ENCODE results near the gene KAZALD1. TPM values are rescaled to one million over a fixed set of nuclear protein-coding genes. Genes with fewer than 3 reads are reported as not detected.

KAZALD1 gene
- total and polyA plus RNA-seq, 12 donors = 3.3 to 16.5 (median 9.9) TPM

- ATAC-seq (peak; percentile 67 to 84 (median 78)), DNase-seq (peak; percentile 65 to 88)
- TF ChIP-seq, protein P1, sequence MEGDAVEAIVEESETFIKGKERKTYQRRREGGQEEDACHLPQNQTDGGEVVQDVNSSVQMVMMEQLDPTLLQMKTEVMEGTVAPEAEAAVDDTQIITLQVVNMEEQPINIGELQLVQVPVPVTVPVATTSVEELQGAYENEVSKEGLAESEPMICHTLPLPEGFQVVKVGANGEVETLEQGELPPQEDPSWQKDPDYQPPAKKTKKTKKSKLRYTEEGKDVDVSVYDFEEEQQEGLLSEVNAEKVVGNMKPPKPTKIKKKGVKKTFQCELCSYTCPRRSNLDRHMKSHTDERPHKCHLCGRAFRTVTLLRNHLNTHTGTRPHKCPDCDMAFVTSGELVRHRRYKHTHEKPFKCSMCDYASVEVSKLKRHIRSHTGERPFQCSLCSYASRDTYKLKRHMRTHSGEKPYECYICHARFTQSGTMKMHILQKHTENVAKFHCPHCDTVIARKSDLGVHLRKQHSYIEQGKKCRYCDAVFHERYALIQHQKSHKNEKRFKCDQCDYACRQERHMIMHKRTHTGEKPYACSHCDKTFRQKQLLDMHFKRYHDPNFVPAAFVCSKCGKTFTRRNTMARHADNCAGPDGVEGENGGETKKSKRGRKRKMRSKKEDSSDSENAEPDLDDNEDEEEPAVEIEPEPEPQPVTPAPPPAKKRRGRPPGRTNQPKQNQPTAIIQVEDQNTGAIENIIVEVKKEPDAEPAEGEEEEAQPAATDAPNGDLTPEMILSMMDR (IDR thresholded peaks at IDR 0.05) = peak; percentile 68 to 89 (median 83)
- peaks cover 3 to 28% (median 16%) of the 10 kb centered on the region in 9 donors for H3K4me1 ChIP-seq
- peaks cover 0 to 13% (median 1%) of the 10 kb centered on the region in 7 donors for H3K27me3 ChIP-seq
- 22 to 23% methylated on average over 6 of the region's 6 CpGs for WGBS, 2 donors
- intact Hi-C loops (cut with DNase I) = loop anchor here in 5 of 10 donors (2.0 to 10.0 kb wide), 4 partner anchors 19 to 103 kb away; partner anchors contain the start of genes KAZALD1 (in 1 of the 5) and TLX1 (in 1 of the 5)
- H3K4me3 ChIP-seq = no peak overlapping the region
- H3K36me3 ChIP-seq = peaks cover 0 to 40% (median 16%) of the 10 kb centered on the region in 9 donors
- H3K27ac ChIP-seq = peak overlapping the region in 2 of 10 donors; percentile 85 to 90
- no peaks in the 10 kb centered on the region for H3K9me3 ChIP-seq
These were observed 20.5 kb upstream of the KAZALD1 start for GRCh38 chr10:101041252-101041761.

DNA sequence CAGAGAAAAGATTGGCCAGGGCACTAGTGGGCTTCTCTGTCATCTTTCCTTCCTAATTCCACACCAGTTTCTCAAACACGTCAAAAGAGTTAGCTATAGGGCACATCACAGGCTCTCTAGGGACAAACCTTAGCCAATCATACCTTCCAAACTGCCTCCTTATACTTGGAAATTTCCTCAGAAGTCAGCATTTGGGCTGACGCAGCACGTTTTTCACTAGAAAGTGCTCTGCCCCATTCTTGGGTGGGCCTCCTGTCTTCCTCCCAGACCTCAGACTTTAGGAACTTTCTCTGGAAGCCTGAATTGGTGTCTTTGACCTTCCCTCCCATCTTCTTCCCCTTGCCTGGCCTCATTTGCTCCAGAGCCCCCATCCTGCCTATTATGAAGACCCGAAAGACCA is 19.7 kb upstream of the KAZALD1 start:
- peak overlapping the region; percentile 47 to 91 (median 84) for H3K27ac ChIP-seq
- DNase-seq (no peak), ATAC-seq (no peak)
- WGBS, 2 donors = 68% methylated on average over 4 of the region's 4 CpGs
- H3K9me3 ChIP-seq = no peaks in the 10 kb centered on the region
- H3K4me1 ChIP-seq = peaks cover 3 to 28% (median 16%) of the 10 kb centered on the region in 9 donors
- H3K27me3 ChIP-seq = peaks cover 0 to 21% (median 9%) of the 10 kb centered on the region in 7 donors
- TF ChIP-seq, protein P1 (IDR thresholded peaks at IDR 0.05) = no peak
- intact Hi-C loops (cut with DNase I) = loop anchor here in 5 of 10 donors (1.0 to 10.0 kb wide), 5 partner anchors 19 to 103 kb away; partner anchors contain the start of genes KAZALD1 (in 2 of the 5) and TLX1 (in 1 of the 5)
- peaks cover 0 to 32% (median 8%) of the 10 kb centered on the region in 9 donors for H3K36me3 ChIP-seq
- H3K4me3 ChIP-seq = peak overlapping the region in 9 of 10 donors; percentile 21 to 59 (median 54)

- 4 to 6% methylated on average over 40 of the region's 40 CpGs for WGBS, 2 donors
- H3K36me3 ChIP-seq = peaks cover 0 to 25% (median 3%) of the 10 kb centered on the region in 9 donors
- TF ChIP-seq, protein P1 (IDR thresholded peaks at IDR 0.05) = no peak
- peak overlapping the region; percentile 21 to 59 (median 53) for H3K4me3 ChIP-seq
- peaks cover 0 to 28% (median 16%) of the 10 kb centered on the region in 7 donors for H3K27me3 ChIP-seq
- DNase-seq (peak; percentile 95 to 97), ATAC-seq (peak; percentile 92 to 97 (median 95))
- peak overlapping the region; percentile 47 to 91 (median 84) for H3K27ac ChIP-seq
- peaks cover 3 to 28% (median 16%) of the 10 kb centered on the region in 9 donors for H3K4me1 ChIP-seq
- H3K9me3 ChIP-seq = no peaks in the 10 kb centered on the region
- intact Hi-C loops (cut with DNase I) = loop anchor here in 5 of 10 donors (1.0 to 10.0 kb wide), 5 partner anchors 18 to 102 kb away; partner anchors contain the start of genes KAZALD1 (in 2 of the 5) and TLX1 (in 1 of the 5)
These were observed 19.0 kb upstream of the KAZALD1 start for GRCh38 chr10:101042667-101043362.

DNA sequence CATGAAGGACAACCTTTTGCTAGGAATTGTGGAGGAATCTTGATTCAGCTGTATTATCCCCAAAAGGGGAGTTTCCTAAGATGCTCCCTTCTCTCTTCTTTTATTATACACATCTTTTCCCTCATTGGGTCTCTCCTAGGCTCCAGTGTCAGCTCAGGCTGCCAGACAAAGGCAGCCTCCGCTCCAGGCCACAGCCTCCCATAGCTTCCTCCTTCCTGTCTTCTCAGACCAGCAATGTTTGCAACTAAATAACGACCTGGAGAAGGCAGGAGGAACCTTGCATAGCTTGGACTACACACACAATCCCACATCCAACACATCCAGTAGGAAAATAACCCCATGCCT is 18.5 kb upstream of the KAZALD1 start:
- H3K4me3 ChIP-seq = peak overlapping the region; percentile 21 to 59 (median 53)
- DNase-seq (no peak), ATAC-seq (no peak)
- 18 to 27% methylated on average over 2 of the region's 2 CpGs for WGBS, 2 donors
- peaks cover 3 to 30% (median 16%) of the 10 kb centered on the region in 9 donors for H3K4me1 ChIP-seq
- TF ChIP-seq, protein P1 (IDR thresholded peaks at IDR 0.05) = no peak
- peak overlapping the region; percentile 47 to 91 (median 84) for H3K27ac ChIP-seq
- H3K9me3 ChIP-seq = no peaks in the 10 kb centered on the region
- intact Hi-C loops (cut with DNase I) = loop anchor here in 5 of 10 donors (2.0 to 10.0 kb wide), 4 partner anchors 17 to 101 kb away; partner anchors contain the start of genes KAZALD1 (in 2 of the 5) and TLX1 (in 1 of the 5)
- peaks cover 0 to 19% (median 0%) of the 10 kb centered on the region in 9 donors for H3K36me3 ChIP-seq
- peaks cover 5 to 33% (median 21%) of the 10 kb centered on the region in 7 donors for H3K27me3 ChIP-seq
